Left ventricle myocardium inferior (tissue), 1 donor: ENCODE measurements around the gene PRR18. TPM values are rescaled to one million over a fixed set of nuclear protein-coding genes. Genes with fewer than 3 reads are reported as not detected.

Experiments used
- DNase-seq: peaks from one replicate; pipeline ENCODE4 v3.0.0-alpha.2; 2020
- H3K27ac ChIP-seq: fragments of 200-600 bp; replicated peaks from 2 replicates; pipeline ENCODE4 v1.8.0; 2021
- H3K27me3 ChIP-seq: fragments of 200-600 bp; 2 replicates; pipeline ENCODE4 v1.8.0; 2021; ENCODE audit warnings: low read depth
- H3K36me3 ChIP-seq: fragments of 200-600 bp; 2 replicates; pipeline ENCODE4 v1.8.0; 2021
- H3K4me1 ChIP-seq: fragments of 200-600 bp; 2 replicates; pipeline ENCODE4 v1.8.0; 2021
- H3K4me3 ChIP-seq: fragments of 200-600 bp; 2 replicates; pipeline ENCODE4 v1.8.0; 2021; ENCODE audit warnings: mild to moderate bottlenecking, moderate library complexity
- H3K9me3 ChIP-seq: fragments of 200-600 bp; replicated peaks from 2 replicates; pipeline ENCODE4 v1.8.0; 2021
- intact Hi-C: fragments of 100-400 bp; cut with micrococcal nuclease; formaldehyde crosslinking; loops from one replicate; pipeline ENCODE4 v1.11.0; 2022
- total RNA-seq: library from RNA; stranded (reverse); fragmentation: NEBNext Ultra II Directional; extraction: Animal tissue kit (Norgen Biotek cat#: 25700); gene quantifications from one replicate; pipeline ENCODE4 v1.2.1, GENCODE V29; 2021
- TF ChIP-seq, protein P1 (sequence below): fragments of 200-600 bp; IDR thresholded peaks from 2 replicates; pipeline ENCODE4 v1.8.0; 2021; ENCODE audit warnings: antibody characterized with exemption, mild to moderate bottlenecking, borderline replicate concordance
- donor health status: DM: no; HTN: yes; CAD: no; lungs with severe emphysema.

The PRR18 gene
- total RNA-seq, 1 donor from 2014 or later: not detected

DNA sequence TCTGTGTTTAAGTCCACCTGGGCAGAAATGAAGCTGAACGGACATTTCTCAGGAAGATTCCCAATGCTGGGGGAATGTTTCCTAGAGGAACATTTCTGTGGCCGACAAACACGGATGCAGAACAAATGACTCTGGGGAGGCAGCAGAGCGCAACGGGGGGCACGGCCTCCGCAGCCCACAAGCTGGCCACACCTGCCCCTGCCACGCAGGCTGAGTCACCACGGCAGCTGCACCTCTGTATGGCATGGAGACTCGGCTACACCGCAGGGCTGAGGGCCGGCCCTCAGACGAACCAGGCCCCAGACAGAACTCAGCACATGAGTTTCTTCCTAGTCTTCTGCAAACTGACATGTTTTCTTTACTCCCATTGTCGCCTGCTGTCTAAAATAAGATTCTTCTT, 10.0 kb upstream of the PRR18 start:
- Histone ChIP-seq H3K4me1 (peaks cover 5% of the 10 kb centered on the region), H3K27me3 (no peaks in the 10 kb centered on the region), H3K27ac (no peak overlapping the region), H3K9me3 (no peaks in the 10 kb centered on the region), H3K4me3 (no peak overlapping the region), H3K36me3 (peaks cover 33% of the 10 kb centered on the region)
- intact Hi-C loops: loop anchor here (10.0 kb wide), 1 partner anchor 87 kb away; no protein-coding TSS in a partner anchor
- no peak for DNase-seq
- TF ChIP-seq, protein P1, sequence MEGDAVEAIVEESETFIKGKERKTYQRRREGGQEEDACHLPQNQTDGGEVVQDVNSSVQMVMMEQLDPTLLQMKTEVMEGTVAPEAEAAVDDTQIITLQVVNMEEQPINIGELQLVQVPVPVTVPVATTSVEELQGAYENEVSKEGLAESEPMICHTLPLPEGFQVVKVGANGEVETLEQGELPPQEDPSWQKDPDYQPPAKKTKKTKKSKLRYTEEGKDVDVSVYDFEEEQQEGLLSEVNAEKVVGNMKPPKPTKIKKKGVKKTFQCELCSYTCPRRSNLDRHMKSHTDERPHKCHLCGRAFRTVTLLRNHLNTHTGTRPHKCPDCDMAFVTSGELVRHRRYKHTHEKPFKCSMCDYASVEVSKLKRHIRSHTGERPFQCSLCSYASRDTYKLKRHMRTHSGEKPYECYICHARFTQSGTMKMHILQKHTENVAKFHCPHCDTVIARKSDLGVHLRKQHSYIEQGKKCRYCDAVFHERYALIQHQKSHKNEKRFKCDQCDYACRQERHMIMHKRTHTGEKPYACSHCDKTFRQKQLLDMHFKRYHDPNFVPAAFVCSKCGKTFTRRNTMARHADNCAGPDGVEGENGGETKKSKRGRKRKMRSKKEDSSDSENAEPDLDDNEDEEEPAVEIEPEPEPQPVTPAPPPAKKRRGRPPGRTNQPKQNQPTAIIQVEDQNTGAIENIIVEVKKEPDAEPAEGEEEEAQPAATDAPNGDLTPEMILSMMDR: no peak

DNA sequence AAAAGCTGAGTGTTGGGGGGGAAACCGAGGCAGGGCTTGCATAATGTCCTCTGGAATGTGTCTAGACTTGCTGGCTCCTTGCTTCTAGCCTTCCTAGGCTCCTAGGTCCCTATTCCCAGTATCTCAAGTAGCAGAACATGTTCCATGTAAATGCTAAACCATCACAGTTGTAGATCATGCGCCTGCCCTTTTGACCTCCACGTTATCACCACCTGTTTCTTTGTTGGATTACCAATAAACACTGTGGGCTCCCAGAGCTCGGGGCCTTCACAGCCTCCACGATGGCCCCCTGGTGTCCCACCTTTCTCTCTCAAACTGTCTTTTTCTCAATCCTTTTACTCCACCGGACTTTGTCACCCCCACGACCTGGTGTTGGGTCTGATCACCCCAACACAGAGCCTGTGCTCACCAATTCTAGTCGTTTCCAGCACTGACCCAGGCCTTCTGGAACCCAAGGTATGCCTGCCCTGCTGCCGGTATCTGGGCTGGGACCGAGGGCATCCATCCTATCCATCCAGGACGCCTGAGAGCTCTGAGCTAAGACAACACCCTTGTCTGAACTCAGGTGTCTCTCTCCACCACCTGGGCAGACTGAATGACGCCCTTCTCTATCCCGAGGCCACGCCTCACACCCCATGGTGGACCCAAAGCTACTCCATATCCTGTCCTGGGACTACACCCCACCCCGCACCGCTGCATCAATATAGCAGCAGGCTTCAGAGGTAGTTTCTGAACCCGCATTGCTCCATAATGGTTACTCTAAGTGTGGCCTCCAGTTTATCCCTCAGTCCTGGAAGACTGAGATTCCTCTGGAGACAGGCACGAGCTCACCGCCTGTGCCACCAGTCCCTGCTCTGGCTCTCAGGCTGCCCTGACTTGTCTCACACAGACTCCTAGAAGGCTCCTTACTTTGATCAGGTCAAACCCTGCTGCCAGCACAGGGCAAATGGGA, 9.3 kb upstream of the PRR18 start:
- TF ChIP-seq, protein P1: no peak
- H3K4me3 ChIP-seq: no peak overlapping the region
- H3K9me3 ChIP-seq: no peaks in the 10 kb centered on the region
- H3K27me3 ChIP-seq: no peaks in the 10 kb centered on the region
- intact Hi-C loops: loop anchor here (10.0 kb wide), 1 partner anchor 87 kb away; no protein-coding TSS in a partner anchor
- H3K4me1 ChIP-seq: peaks cover 5% of the 10 kb centered on the region
- H3K36me3 ChIP-seq: peaks cover 26% of the 10 kb centered on the region
- DNase-seq: no peak
- H3K27ac ChIP-seq: no peak overlapping the region

DNA sequence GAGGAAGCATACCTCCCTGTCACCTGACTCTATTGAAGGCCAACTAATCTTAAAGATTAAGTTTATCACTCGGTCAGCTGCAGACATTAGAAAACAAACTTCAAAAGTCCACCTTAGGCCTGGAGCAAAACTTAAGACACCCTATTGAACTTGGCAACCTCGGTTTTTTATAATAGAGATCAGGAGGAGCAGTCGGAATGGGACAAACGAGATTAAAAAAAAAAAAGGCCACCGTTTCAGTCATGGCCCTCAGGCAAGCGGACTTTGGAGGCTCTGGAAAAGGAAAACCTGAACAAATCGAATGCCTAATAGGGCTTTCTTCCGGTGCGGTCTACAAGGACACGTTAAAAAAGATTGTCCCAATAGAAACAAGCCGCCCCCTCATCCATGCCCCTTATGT, 7.2 kb upstream of the PRR18 start:
- H3K9me3 ChIP-seq: no peaks in the 10 kb centered on the region
- peaks cover 5% of the 10 kb centered on the region for H3K4me1 ChIP-seq
- no peak for DNase-seq
- H3K27me3 ChIP-seq: peaks cover 3% of the 10 kb centered on the region
- peaks cover 5% of the 10 kb centered on the region for H3K36me3 ChIP-seq
- intact Hi-C loops: loop anchor here (10.0 kb wide), 1 partner anchor 89 kb away; no protein-coding TSS in a partner anchor
- TF ChIP-seq, protein P1: no peak
- no peak overlapping the region for H3K27ac ChIP-seq
- no peak overlapping the region for H3K4me3 ChIP-seq

DNA sequence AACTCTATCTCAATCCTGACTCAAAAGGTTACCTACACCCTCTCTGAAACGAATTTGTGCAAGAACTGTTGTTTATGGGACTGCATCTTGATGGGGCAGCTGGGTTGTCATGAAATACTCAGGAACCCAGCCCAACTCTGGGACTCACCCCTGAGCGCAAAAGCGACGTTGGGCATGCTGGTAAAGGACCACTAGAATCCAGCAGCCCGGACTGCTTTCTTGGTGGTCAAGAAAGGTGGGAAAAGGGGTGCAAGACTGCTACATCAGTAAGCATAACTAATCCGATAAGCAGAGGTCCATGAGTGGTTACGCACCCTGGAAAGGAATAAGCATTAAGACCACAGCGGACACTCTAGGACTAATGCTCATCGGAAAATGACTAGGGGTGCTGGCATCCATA, 6.3 kb upstream of the PRR18 start:
- Histone ChIP-seq H3K36me3 (no peaks in the 10 kb centered on the region), H3K9me3 (no peaks in the 10 kb centered on the region), H3K27me3 (peaks cover 12% of the 10 kb centered on the region), H3K27ac (no peak overlapping the region), H3K4me3 (no peak overlapping the region), H3K4me1 (peaks cover 5% of the 10 kb centered on the region)
- no peak for DNase-seq
- TF ChIP-seq, protein P1: no peak
- intact Hi-C loops: loop anchor here (10.0 kb wide), 1 partner anchor 90 kb away; no protein-coding TSS in a partner anchor

DNA sequence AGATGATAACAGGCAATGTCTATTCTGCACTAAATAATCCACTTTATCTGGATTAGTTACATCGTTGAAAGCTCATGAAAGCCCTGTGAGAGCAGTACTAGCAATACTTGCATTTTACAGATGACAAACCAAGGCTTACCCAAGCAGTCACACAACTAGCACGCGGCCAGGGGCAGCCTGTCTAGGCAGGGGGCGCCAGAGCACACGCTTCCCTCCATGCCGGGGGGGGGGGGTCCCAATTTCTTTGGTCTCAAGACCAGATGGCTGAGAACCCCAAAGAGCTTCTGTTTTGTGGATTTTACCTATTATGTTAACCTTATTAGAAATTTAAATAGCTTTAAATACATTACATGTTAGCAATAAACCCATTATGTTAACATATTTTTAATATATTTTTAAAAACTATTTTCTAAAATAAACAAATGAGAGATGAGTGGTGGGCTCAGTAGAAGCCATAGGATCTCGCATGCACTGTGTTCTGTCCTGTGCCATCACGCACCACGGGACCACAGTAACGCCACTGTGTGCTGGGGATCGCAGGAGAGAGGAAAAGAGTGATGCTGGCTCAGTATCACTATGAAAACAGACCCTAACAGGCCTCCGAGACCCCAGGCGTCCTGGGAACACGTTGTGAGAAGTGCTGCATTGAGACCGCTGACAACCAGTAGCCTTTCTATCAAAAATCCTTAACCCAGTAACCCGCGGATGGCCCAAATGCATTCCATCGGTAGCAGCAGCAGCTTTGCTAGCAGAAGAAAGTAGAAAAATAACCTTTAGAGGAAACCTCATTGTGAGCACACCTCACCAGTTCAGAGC, 5.3 kb upstream of the PRR18 start:
- H3K27me3 ChIP-seq: peaks cover 22% of the 10 kb centered on the region
- intact Hi-C loops: loop anchor here (10.0 kb wide), 1 partner anchor 91 kb away; no protein-coding TSS in a partner anchor
- H3K9me3 ChIP-seq: no peaks in the 10 kb centered on the region
- no peak for DNase-seq
- H3K4me3 ChIP-seq: no peak overlapping the region
- H3K27ac ChIP-seq: no peak overlapping the region
- H3K4me1 ChIP-seq: peaks cover 3% of the 10 kb centered on the region
- no peaks in the 10 kb centered on the region for H3K36me3 ChIP-seq
- TF ChIP-seq, protein P1: peak; percentile 79
